ENCODE results near the gene DCTD. TPM values are rescaled to one million over a fixed set of nuclear protein-coding genes. Genes with fewer than 3 reads are reported as not detected.

The DCTD gene
- total RNA-seq (ENCODE audit: low replicate concordance) = 58.7 and 80.3 TPM in 2 replicates
- long read RNA-seq, transcript DCTD-202 (6 exons, 1,972 nt) = minor isoform, 51 of 125 reads
- long read RNA-seq, transcript DCTD-201 (6 exons, 1,931 nt) = major isoform, 54 of 125 reads
- long read RNA-seq, partial matches to known transcripts = 7 of 125 reads
- long read RNA-seq, other reads (novel, unspliced or antisense) = 8 of 125 reads

GRCh38 chr4:182917182-182918043 lies at the start of gene DCTD:
TSS of gene DCTD (minus strand) at chr4:182917386. CDS start at chr4:182915568, 1,818 bp downstream.
- H3K4me1 Mint-ChIP-seq (ENCODE audit: unreplicated experiment) = peaks cover 26% of the 10 kb centered on the region

GRCh38 chr4:182960746-182961145 lies 43.6 kb upstream of the DCTD start:
- Mint-ChIP-seq H3K4me1 (ENCODE audit: unreplicated experiment) (no peaks in the 10 kb centered on the region), H3K36me3 (no peaks in the 10 kb centered on the region), H3K9me3 (peaks cover 7% of the 10 kb centered on the region), H3K27me3 (peaks cover 3% of the 10 kb centered on the region), H3K27ac (no peak overlapping the region), H3K4me3 (no peak overlapping the region)
- TF ChIP-seq CTCF (conservative IDR thresholded peaks at IDR 0.05) = no peak
- no peak for DNase-seq (ENCODE audit: extremely low spot score, unreplicated experiment)

More at GRCh38 chr4:182917182-182918043, at the start of gene DCTD:
- H3K9me3 Mint-ChIP-seq = no peaks in the 10 kb centered on the region
- peak within 1 kb of the TSS; percentile 82 for H3K27ac Mint-ChIP-seq
- H3K36me3 Mint-ChIP-seq = peaks cover 13% of the 10 kb centered on the region
- H3K4me3 Mint-ChIP-seq = peak within 1 kb of the TSS; percentile 88
- TF ChIP-seq CTCF (conservative IDR thresholded peaks at IDR 0.05) = peak; percentile 51
- DNase-seq (ENCODE audit: extremely low spot score, unreplicated experiment) = peak; percentile 83
- H3K27me3 Mint-ChIP-seq = peaks cover 7% of the 10 kb centered on the region

- peaks cover 7% of the 10 kb centered on the region for H3K9me3 Mint-ChIP-seq
Observed at GRCh38 chr4:182960228-182960627, 43.0 kb upstream of the DCTD start.

GRCh38 chr4:182955411-182955810 lies 38.2 kb upstream of the DCTD start:
- DNase-seq (ENCODE audit: extremely low spot score, unreplicated experiment) = no peak
- H3K27ac Mint-ChIP-seq = no peak overlapping the region

More at GRCh38 chr4:182960228-182960627, 43.0 kb upstream of the DCTD start:
- no peak for TF ChIP-seq CTCF (conservative IDR thresholded peaks at IDR 0.05)
- Mint-ChIP-seq H3K27me3 (peaks cover 3% of the 10 kb centered on the region), H3K4me3 (no peak overlapping the region), H3K27ac (no peak overlapping the region), H3K36me3 (no peaks in the 10 kb centered on the region), H3K4me1 (ENCODE audit: unreplicated experiment) (no peaks in the 10 kb centered on the region)
- no peak for DNase-seq (ENCODE audit: extremely low spot score, unreplicated experiment)

More at GRCh38 chr4:182955411-182955810, 38.2 kb upstream of the DCTD start:
- Mint-ChIP-seq H3K4me1 (ENCODE audit: unreplicated experiment) (no peaks in the 10 kb centered on the region), H3K36me3 (no peaks in the 10 kb centered on the region), H3K9me3 (peaks cover 7% of the 10 kb centered on the region), H3K27me3 (peaks cover 3% of the 10 kb centered on the region), H3K4me3 (no peak overlapping the region)
- TF ChIP-seq CTCF (conservative IDR thresholded peaks at IDR 0.05) = no peak

All from type B pancreatic cell (in vitro differentiated cells).